ENCODE results near the gene POC5.
"Not testable (repeated sequence)": the region's sequence is repeated elsewhere in the genome, so short reads cannot be mapped to it uniquely, and the experiment has no call there.

POC5 gene

DNA sequence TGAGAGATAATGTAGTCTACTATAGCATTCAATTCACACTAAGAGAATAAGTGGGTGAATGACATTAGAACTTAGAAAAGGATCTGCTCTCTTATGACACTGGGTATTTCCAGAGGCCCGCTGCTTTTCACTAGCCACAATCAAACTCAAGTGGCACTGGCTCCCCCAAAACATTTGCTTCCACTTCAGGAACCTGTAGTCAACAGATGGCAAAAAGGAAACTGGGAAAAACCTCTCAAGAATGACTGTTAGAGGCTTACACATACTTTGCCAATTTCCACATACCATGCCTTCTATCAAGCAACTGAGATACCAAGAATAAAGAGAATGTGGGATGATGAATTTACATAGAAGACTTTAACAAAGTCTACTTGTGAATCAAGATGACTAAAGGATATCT, 11.2 kb downstream of the POC5 start:
- no peak for DNase-seq (ENCODE audit: low spot score)

DNA sequence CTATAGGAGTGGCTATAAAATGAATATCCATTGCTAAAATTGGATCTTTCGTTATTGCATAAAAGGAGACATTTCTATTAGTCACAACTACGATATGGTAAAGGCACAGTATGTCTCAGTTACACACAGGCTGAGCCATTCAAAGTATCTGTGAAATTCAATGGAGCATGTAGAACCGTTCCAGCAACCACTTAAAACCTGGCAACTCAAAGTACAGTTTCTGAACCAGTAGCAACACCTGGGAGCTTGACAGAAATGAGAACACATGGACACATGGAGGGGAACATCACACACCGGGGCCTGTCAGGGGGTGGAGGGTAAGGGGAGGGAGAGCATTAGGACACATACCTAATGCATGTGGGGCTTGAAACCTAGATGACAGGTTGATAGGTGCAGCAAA, 15.4 kb downstream of the POC5 start:
- no peak for DNase-seq (ENCODE audit: low spot score)

DNA sequence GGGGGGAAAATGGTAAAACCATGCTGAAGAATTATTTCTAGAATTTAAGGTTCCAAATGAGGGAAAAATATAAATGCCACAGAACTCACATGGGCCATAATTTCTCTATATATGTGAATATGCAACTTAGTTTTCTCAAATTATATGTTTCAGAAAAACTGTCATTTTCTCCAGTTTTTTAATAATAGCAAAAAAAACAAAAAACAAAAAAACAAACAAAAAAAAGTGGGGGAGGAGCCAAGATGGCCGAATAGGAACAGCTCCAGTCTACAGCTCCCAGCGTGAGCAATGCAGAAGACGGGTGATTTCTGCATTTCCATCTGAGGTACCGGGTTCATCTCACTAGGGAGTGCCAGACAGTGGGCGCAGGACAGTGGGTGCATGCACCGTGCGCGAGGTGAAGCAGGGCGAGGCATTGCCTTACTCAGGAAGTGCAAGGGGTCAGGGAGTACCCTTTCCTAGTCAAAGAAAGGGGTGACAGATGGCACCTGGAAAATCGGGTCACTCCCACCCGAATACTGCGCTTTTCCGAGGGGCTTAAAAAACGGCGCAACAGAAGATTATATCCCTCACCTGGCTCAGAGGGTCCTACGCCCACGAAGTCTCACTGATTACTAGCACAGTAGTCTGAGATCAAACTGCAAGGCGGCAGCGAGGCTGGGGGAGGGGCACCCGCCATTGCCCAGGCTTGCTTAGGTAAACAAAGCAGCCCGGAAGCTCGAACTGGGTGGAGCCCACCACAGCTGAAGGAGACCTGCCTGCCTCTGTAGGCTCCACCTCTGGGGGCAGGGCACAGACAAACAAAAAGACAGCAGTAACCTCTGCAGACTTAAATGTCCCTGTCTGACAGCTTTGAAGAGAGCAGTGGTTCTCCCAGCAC, 21.5 kb downstream of the POC5 start:
- not testable (repeated sequence) for DNase-seq (ENCODE audit: low spot score)

DNA sequence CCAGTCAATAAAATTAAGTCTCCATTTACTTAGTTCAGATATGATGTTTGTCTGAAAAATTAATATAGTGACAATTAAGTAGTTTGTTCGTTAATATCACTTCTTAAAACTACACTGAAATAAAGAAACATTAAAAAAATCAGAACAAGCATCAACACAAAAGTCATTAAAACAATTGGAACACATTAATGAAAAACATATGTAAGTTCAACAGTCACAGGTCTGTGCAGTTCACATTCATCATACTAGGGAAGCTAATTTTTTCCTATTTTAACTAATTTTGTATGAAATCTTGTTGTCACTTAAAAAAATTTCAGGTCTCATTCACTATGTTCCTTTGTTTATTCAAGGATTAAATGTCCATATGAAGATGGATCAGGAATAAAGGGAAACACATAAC, 22.5 kb downstream of the POC5 start:
- no peak for DNase-seq (ENCODE audit: low spot score)

DNA sequence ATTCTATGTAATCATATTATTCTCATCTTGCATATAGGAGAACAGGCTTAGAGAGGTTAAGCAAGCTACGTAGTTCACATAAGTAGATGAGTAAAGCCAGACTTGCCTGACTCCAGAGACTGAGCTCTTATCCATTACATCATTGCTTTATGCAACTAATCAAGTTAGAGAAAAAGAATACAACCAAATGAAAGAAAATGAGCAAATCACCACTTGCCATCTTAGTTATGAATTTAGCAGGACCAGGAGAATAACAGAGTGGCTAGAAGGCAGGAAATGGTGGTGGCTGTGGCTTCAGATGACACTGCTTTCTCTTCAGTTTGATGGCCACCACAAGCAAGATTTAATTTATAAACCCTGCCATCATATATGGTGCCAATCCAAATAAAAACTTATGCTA, 26.6 kb downstream of the POC5 start:
- no peak for DNase-seq (ENCODE audit: low spot score)

DNA sequence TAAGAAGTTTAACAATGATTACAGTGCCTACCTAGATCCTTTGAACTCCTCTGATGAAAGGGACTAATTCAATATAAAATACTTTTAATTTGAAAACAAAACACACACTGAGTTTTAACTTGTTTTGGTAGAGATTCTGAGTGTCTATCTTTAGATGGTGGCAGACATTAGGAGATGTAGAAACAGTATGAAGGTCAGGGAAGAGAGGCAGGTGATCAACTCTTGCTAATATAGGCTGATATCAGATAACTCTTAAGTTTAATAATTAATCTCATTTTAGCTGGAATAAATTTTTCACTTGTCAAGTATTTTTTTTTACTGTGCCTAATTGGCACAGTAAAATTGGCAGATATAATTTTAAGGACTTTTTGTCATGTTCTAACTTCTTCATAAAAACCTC, 30.8 kb downstream of the POC5 start:
- DNase-seq (ENCODE audit: low spot score): no peak

GRCh38 chr5:75685141-75685540, 32.1 kb downstream of the POC5 start:
- DNase-seq (ENCODE audit: low spot score): no peak

GRCh38 chr5:75681125-75681830, 36.0 kb downstream of the POC5 start:
- DNase-seq (ENCODE audit: low spot score): peak; percentile 26

DNA sequence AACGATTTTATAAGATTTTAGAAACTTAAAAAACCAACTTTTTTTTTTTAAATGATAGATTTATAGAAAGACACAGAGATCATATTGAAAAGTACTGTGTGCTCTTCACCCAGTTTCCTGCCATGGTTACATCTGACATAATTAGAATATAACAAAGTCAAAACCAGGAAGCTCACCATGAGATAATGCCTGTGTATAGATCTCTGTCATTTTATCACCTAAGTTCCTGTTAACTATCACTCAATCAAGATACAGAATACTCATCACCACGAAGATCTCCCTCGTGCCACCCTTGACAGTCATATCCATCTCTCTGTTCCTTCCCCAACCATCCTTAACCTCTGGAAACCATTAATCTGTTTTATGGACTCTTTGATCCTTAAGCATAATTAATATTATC, 39.1 kb downstream of the POC5 start:
- DNase-seq (ENCODE audit: low spot score): no peak

DNA sequence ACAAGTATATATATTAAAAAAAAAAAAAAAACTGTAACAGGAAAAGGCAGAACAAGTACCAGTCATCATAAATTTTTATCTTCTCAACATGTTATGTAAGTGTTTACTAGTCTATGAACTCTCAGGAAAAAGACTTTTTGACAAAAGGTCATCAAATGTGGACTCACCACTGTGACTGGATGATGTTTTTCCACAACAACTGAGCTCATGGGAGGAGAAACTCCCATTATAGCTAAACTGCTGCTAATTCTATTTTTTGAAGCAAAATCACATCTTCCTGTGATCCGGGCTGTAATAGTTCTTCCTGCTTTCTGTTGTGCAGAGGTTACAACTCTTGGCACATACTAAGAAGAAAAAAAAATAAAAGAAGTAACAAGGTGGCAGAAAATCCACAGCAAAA, 39.6 kb downstream of the POC5 start:
- no peak for DNase-seq (ENCODE audit: low spot score)

DNA sequence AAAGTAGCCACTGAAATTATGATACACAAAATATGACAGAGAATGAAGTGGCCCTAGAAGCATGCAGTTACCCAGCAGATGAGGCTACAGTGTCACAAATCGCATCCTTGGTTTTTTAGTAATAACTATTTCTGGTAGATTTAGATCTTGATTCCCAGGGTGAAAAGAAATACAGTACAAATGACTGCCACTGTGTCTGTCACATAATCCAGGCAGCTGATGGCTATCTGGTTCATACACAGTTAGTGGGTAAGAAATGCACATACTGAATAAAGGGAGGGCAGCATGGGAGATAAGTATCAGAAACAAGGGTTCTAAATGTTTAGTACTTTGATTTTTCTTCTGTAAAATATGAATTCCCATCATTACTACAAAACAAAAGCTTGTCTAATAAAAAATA, 41.5 kb downstream of the POC5 start:
- DNase-seq (ENCODE audit: low spot score): no peak

- DNase-seq (ENCODE audit: low spot score): no peak
Measured at GRCh38 chr5:75672616-75673015, 44.6 kb downstream of the POC5 start.

GRCh38 chr5:75671506-75671905, 45.7 kb downstream of the POC5 start:
- DNase-seq (ENCODE audit: low spot score): no peak

- no peak for DNase-seq (ENCODE audit: low spot score)
Measured at GRCh38 chr5:75670577-75670976, 46.7 kb downstream of the POC5 start.

DNA sequence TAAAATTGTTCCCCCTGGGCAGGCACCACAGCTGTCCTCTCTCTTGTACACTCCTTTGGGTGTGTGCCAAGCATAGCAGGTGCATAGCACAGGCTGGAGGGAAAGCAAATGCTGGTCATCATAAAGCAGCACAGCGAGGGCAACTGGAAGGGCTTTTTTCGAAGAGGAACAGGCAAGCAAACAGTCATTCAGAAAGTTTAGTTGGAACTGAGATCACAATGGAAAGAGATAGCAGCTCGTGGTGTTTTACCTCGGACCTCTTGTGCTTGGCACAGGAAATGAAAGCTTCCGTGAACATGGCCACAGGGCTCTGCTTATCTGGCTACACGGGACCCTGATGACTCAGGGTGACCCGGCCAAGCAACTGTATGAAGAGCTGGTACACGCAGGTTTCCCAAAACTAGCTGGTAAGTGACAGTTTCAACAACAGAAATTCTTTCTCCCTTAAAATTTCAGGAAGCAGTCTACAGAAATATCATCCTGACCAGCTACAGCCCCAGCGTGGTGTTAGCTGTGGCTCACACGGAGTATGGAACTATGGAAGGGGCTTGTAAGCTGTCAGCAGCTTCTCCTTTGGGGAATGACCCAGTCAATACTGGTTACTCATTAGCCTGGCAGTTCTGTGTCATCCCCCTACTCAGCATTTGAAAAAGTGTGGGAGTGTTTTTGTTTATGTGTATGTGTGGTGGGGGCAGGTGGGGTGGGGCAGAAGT, 48.1 kb downstream of the POC5 start:
- DNase-seq (ENCODE audit: low spot score): no peak

DNA sequence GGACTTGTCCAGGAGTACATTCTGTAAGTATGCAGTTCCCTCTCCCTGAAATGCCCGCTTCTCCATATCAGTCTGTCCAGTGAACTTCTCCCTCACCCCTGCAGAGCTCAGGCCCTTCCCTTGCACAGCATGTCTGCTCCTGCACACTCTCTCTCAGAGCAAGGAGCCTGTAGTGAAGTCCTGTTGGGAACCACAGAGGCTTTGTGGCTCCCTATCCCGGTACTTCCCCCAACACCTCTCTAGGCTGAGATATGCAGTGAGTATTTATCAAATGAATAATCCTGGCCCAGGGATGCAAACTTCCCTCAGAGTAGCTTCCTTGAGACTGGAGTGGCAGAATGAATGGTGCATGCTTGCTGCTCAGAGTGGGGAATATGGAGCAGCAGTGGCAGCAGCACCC, 48.8 kb downstream of the POC5 start:
- DNase-seq (ENCODE audit: low spot score): no peak

- no peak for DNase-seq (ENCODE audit: low spot score)
Measured at GRCh38 chr5:75667586-75667985, 49.7 kb downstream of the POC5 start.

GRCh38 chr5:75666801-75667200, 50.4 kb downstream of the POC5 start:
- no peak for DNase-seq (ENCODE audit: low spot score)

DNA sequence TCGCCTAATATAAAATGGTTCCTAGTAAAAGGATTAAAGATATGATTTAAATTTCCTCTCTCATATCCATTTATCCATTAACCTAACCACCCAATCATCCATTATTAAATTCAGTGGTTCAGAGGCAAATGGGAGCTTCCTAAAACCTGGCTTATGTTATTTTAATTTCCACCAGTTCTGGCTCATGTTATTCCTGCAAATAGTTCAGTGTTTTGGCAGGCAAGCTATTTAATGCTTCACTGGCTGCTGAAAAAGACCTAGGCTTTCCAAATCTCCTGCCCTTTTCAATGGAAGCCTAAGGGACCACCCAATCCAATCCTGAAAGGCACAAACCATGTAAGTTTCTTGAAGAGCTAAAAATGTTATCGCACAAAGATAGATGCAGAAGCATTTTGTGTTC, 52.3 kb downstream of the POC5 start:
- no peak for DNase-seq (ENCODE audit: low spot score)

DNA sequence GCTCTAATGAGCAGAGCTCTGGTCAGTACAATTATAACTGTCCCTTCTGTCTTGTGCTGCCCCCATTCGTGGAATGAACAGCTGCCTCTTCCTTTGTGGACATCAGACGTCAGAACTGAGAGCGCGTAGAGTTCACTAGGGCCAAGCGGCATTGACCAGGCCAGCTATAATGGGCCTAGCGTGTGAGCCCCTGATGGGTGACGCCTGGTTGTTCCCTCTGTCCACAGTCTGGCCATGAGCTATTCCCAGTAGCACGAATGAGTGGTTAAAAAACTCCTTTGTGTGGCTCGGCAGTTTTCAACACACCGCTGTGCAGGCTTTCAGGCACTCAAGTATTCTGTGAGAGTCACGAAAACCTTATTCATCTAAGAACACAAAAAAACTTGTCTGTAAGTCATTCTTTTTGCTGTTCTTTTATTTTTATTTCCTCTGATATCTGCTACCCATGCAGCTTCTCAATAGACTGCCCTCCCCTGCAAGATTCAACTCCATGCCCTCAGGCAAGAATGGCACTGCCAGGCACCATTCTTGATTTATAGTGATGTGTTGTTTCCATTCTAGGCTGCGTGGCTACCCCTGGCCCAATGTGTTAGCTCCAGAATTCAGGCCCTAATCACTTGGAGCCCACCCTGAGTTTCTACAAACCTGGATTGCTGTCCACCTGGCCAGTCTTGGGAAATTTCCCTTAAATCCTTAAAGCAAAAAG, 53.5 kb downstream of the POC5 start:
- no peak for DNase-seq (ENCODE audit: low spot score)

DNA sequence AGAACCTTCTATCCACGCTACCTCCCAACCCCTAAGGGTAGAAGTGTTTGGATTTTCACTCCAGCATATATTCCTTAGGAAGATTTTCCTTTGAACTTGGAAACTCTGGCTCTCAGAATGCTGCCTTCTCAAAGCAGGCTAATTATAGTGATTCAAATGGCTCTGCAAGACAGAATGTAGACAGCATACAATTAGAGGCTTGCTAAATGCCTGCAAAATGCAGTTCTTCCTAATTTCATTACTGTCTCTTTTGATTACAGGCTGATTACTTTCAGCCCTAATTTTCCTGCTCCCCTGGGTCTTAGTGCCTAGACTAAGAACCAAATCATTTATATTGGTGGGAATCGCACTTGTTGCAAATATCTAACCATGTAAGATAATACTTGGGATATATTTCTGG, 55.2 kb downstream of the POC5 start:
- no peak for DNase-seq (ENCODE audit: low spot score)

Data from AG20443 (cell line).